Sigmoid colon (tissue), 7 donors: ENCODE results near the gene SIX5. TPM values are rescaled to one million over a fixed set of nuclear protein-coding genes. Genes with fewer than 3 reads are reported as not detected.
A peak's percentile ranks its signal among the peaks of the same experiment; 100 is the strongest.

Experiments
- DNase-seq: peaks from one replicate; pipeline ENCODE4 v3.0.0-alpha.2; 2019
- H3K27ac ChIP-seq, 4 donors: fragments of 200-600 bp; sonication (generic); one replicate each; pipeline ENCODE4 v1.5.1; 2016 to 2019; ENCODE audit warnings: mild to moderate bottlenecking in 1 of 4
- H3K27me3 ChIP-seq, 3 donors: fragments of 200-600 bp; sonication (generic); one replicate each; pipeline ENCODE4 v1.5.1; 2019; ENCODE audit warnings: mild to moderate bottlenecking in 1 of 3
- H3K36me3 ChIP-seq, 4 donors: fragments of 200-600 bp; sonication (generic); one replicate each; pipeline ENCODE4 v1.5.1; 2016 to 2019
- H3K4me1 ChIP-seq, 4 donors: fragments of 200-600 bp; sonication (generic); one replicate each; pipeline ENCODE4 v1.5.1; 2017 to 2019
- H3K4me3 ChIP-seq, 4 donors: fragments of 200-600 bp; sonication (generic); one replicate each; pipeline ENCODE4 v1.5.1; 2017 to 2019; ENCODE audit warnings: mild to moderate bottlenecking in 2 of 4, moderate library complexity in 1 of 4
- H3K9me3 ChIP-seq, 4 donors: fragments of 200-600 bp in 3 of 4; sonication (generic) in 3 of 4; one replicate each; pipeline versions ENCODE4 v1.5.1 to v1.6.1; 2013 to 2019
- CTCF ChIP-seq, 4 experiments: fragments of 450-650 bp in 3 of 4; fragments of 200-600 bp in 1 of 4; IDR thresholded peaks; one replicate each; pipeline ENCODE4 v1.5.1; 2016 to 2019; ENCODE audit warnings: antibody characterized with exemption in 4 of 4, mild to moderate bottlenecking in 3 of 4, moderate library complexity in 2 of 4
- EP300 ChIP-seq, 4 donors: sonication (generic); formaldehyde crosslinking; IDR thresholded peaks; one replicate each; pipeline ENCODE4 v1.6.1; 2017; ENCODE audit warnings: antibody characterized with exemption in 4 of 4
- POLR2A ChIP-seq, 2 donors: fragments of 450-650 bp; IDR thresholded peaks; one replicate each; pipeline ENCODE4 v1.6.1; 2016; ENCODE audit warnings: antibody characterized with exemption in 2 of 2, mild to moderate bottlenecking in 2 of 2, moderate library complexity in 2 of 2
- POLR2AphosphoS5 ChIP-seq, 4 donors: sonication (generic); formaldehyde crosslinking; IDR thresholded peaks; one replicate each; pipeline ENCODE4 v1.6.1; 2017; ENCODE audit warnings: antibody characterized with exemption in 4 of 4
- WGBS, 2 donors: extraction: QIAGEN DNeasy Blood & Tissue Kit; methylation state at CpG; one replicate each; pipeline ENCODE4 v1.1.7; 2013; 5-methylcytosine and 5-hydroxymethylcytosine counted together
- intact Hi-C: fragments of 100-400 bp; cut with DNase I; formaldehyde crosslinking; loops from one replicate; pipeline ENCODE4 v1.15.1; 2023
- polyA plus RNA-seq, 3 donors: library from polyadenylated mRNA; stranded (reverse); fragments of 200-250 nt; gene quantifications; one replicate each; pipeline ENCODE4 v1.2.3, GENCODE V29; 2013
- total RNA-seq, 4 donors: library from RNA; depleted of rRNA; stranded (reverse); fragments of >200 nt; gene quantifications; one replicate each; pipeline ENCODE4 v1.1.0, GENCODE V29; 2016
- donor health status: healthy with polysubstance abuse.
- donor health status: Bipolar disorder and iron deficiency.
- donor health status: healthy.

Gene SIX5
- total and polyA plus RNA-seq, 7 donors = 4.2 to 20.7 (median 16.8) TPM

GRCh38 chr19:45717983-45718650, 50.9 kb downstream of the SIX5 start:
- TF ChIP-seq EP300 (IDR thresholded peaks at IDR 0.05) (no peak), POLR2AphosphoS5 (IDR thresholded peaks at IDR 0.05) (no peak), POLR2A (IDR thresholded peaks at IDR 0.05) (no peak), CTCF (IDR thresholded peaks at IDR 0.05) (no peak)
- Histone ChIP-seq H3K4me3 (peak overlapping the region; percentile 41 to 75 (median 62)), H3K27me3 (no peaks in the 10 kb centered on the region), H3K36me3 (peaks cover 0 to 9% (median 3%) of the 10 kb centered on the region in 4 donors), H3K27ac (peak overlapping the region; percentile 87 to 95 (median 88)), H3K9me3 (no peaks in the 10 kb centered on the region), H3K4me1 (peaks cover 0 to 19% (median 17%) of the 10 kb centered on the region in 4 donors)
- DNase-seq = peak; percentile 75
- WGBS, 2 donors = 39 to 57% methylated on average over 12 of the region's 12 CpGs
- intact Hi-C loops = loop anchor here (1.0 to 2.0 kb wide), 3 partner anchors 26 to 62 kb away; partner anchors contain the start of gene QPCTL

GRCh38 chr19:45717131-45717982, 51.7 kb downstream of the SIX5 start:
- TF ChIP-seq EP300 (IDR thresholded peaks at IDR 0.05) (peak in 1 of 4 donors; percentile 79), POLR2AphosphoS5 (IDR thresholded peaks at IDR 0.05) (peak; percentile 85 to 95 (median 88)), POLR2A (IDR thresholded peaks at IDR 0.05) (peak; percentile 32 to 37), CTCF (IDR thresholded peaks at IDR 0.05) (peak in 1 of 4 experiments; percentile 29)
- intact Hi-C loops = loop anchor here (1.0 to 2.0 kb wide), 3 partner anchors 25 to 63 kb away; partner anchors contain the start of gene QPCTL
- WGBS, 2 donors = 0 to 1% methylated on average over 51 of the region's 51 CpGs

GRCh38 chr19:45716359-45717130, 52.5 kb downstream of the SIX5 start:
- TF ChIP-seq CTCF (IDR thresholded peaks at IDR 0.05) = no peak
- TF ChIP-seq POLR2A (IDR thresholded peaks at IDR 0.05) = peak in 1 of 2 donors; percentile 6
- TF ChIP-seq POLR2AphosphoS5 (IDR thresholded peaks at IDR 0.05) = no peak

More at GRCh38 chr19:45717131-45717982, 51.7 kb downstream of the SIX5 start:
- Histone ChIP-seq H3K9me3 (no peaks in the 10 kb centered on the region), H3K4me1 (peaks cover 0 to 19% (median 17%) of the 10 kb centered on the region in 4 donors), H3K4me3 (peak overlapping the region; percentile 60 to 82 (median 69)), H3K27ac (peak overlapping the region; percentile 87 to 95 (median 88)), H3K27me3 (no peaks in the 10 kb centered on the region), H3K36me3 (peaks cover 4 to 16% (median 8%) of the 10 kb centered on the region in 4 donors)
- DNase-seq = peak; percentile 100

GRCh38 chr19:45715139-45715538, 53.9 kb downstream of the SIX5 start:
- Histone ChIP-seq H3K9me3 (no peaks in the 10 kb centered on the region), H3K27me3 (no peaks in the 10 kb centered on the region), H3K36me3 (peaks cover 12 to 26% (median 18%) of the 10 kb centered on the region in 4 donors), H3K4me1 (peaks cover 0 to 27% (median 20%) of the 10 kb centered on the region in 4 donors), H3K4me3 (no peak overlapping the region), H3K27ac (no peak overlapping the region)
- intact Hi-C loops = no loop called here
- no peak for TF ChIP-seq POLR2AphosphoS5 (IDR thresholded peaks at IDR 0.05)
- TF ChIP-seq EP300 (IDR thresholded peaks at IDR 0.05) = no peak
- TF ChIP-seq POLR2A (IDR thresholded peaks at IDR 0.05) = no peak
- no peak for TF ChIP-seq CTCF (IDR thresholded peaks at IDR 0.05)
- no peak for DNase-seq
- 83 to 87% methylated on average over 3 of the region's 3 CpGs for WGBS, 2 donors

More at GRCh38 chr19:45716359-45717130, 52.5 kb downstream of the SIX5 start:
- no peaks in the 10 kb centered on the region for H3K27me3 ChIP-seq
- H3K27ac ChIP-seq = peak overlapping the region; percentile 87 to 95 (median 88)
- 1 to 2% methylated on average over 24 of the region's 24 CpGs for WGBS, 2 donors
- H3K4me1 ChIP-seq = peaks cover 0 to 19% (median 17%) of the 10 kb centered on the region in 4 donors
- no peaks in the 10 kb centered on the region for H3K9me3 ChIP-seq
- peak overlapping the region; percentile 60 to 82 (median 69) for H3K4me3 ChIP-seq
- no peak for DNase-seq
- intact Hi-C loops = loop anchor here (1.0 to 2.0 kb wide), 3 partner anchors 24 to 64 kb away; partner anchors contain the start of gene QPCTL
- peaks cover 11 to 23% (median 15%) of the 10 kb centered on the region in 4 donors for H3K36me3 ChIP-seq
